ENCODE results near the gene GEMIN4.
"Not testable (repeated sequence)": the region's sequence is repeated elsewhere in the genome, so short reads cannot be mapped to it uniquely, and the experiment has no call there.

The GEMIN4 gene

GRCh38 chr17:778096-778495 lies 26.0 kb upstream of the GEMIN4 start:
- DNase-seq (ENCODE audit: low spot score): no peak

GRCh38 chr17:774313-774584 lies 22.2 kb upstream of the GEMIN4 start:
- no peak for DNase-seq (ENCODE audit: low spot score)

GRCh38 chr17:773467-774312 lies 21.6 kb upstream of the GEMIN4 start:
- no peak for DNase-seq (ENCODE audit: low spot score)

GRCh38 chr17:773016-773415 lies 21.0 kb upstream of the GEMIN4 start:
- no peak for DNase-seq (ENCODE audit: low spot score)

GRCh38 chr17:767076-767475 lies 15.0 kb upstream of the GEMIN4 start:
- no peak for DNase-seq (ENCODE audit: low spot score)

- no peak for DNase-seq (ENCODE audit: low spot score)
These were observed 8.3 kb upstream of the GEMIN4 start for GRCh38 chr17:760371-760770.

GRCh38 chr17:759964-760363 lies 7.9 kb upstream of the GEMIN4 start:
- DNase-seq (ENCODE audit: low spot score): no peak

GRCh38 chr17:756010-756567 lies 4.0 kb upstream of the GEMIN4 start:
- not testable (repeated sequence) for DNase-seq (ENCODE audit: low spot score)

- DNase-seq (ENCODE audit: low spot score): not testable (repeated sequence)
These were observed 3.4 kb upstream of the GEMIN4 start for GRCh38 chr17:755319-755961.

GRCh38 chr17:753418-753817 lies 1.4 kb upstream of the GEMIN4 start:
- DNase-seq (ENCODE audit: low spot score): no peak

- no peak for DNase-seq (ENCODE audit: low spot score)
These were observed 656 bp upstream of the GEMIN4 start for GRCh38 chr17:752620-753219.

GRCh38 chr17:751269-752001 lies 629 bp downstream of the GEMIN4 start:
- peak; percentile 24 for DNase-seq (ENCODE audit: low spot score)

- no peak for DNase-seq (ENCODE audit: low spot score)
These were observed 1.5 kb downstream of the GEMIN4 start for GRCh38 chr17:750431-751037.

- not testable (repeated sequence) for DNase-seq (ENCODE audit: low spot score)
These were observed 2.7 kb downstream of the GEMIN4 start for GRCh38 chr17:749359-749758.

- DNase-seq (ENCODE audit: low spot score): not testable (repeated sequence)
These were observed 3.5 kb downstream of the GEMIN4 start for GRCh38 chr17:748604-749003.

- no peak for DNase-seq (ENCODE audit: low spot score)
These were observed 5.1 kb downstream of the GEMIN4 start for GRCh38 chr17:746783-747629.

GRCh38 chr17:746181-746580 lies 5.9 kb downstream of the GEMIN4 start:
- DNase-seq (ENCODE audit: low spot score): no peak

- DNase-seq (ENCODE audit: low spot score): no peak
These were observed 6.7 kb downstream of the GEMIN4 start for GRCh38 chr17:745406-745805.

- no peak for DNase-seq (ENCODE audit: low spot score)
These were observed 7.1 kb downstream of the GEMIN4 start for GRCh38 chr17:744937-745336.

GRCh38 chr17:743139-743538 lies 8.9 kb downstream of the GEMIN4 start:
- no peak for DNase-seq (ENCODE audit: low spot score)

Measured in LoVo (cell line).